ENCODE results near the gene ID4. TPM values are rescaled to one million over a fixed set of nuclear protein-coding genes. Genes with fewer than 3 reads are reported as not detected.

Gene ID4
- total and polyA plus RNA-seq, 2 donors (not counting 1 experiment from before 2014, with no cell fraction given), result not detected

DNA sequence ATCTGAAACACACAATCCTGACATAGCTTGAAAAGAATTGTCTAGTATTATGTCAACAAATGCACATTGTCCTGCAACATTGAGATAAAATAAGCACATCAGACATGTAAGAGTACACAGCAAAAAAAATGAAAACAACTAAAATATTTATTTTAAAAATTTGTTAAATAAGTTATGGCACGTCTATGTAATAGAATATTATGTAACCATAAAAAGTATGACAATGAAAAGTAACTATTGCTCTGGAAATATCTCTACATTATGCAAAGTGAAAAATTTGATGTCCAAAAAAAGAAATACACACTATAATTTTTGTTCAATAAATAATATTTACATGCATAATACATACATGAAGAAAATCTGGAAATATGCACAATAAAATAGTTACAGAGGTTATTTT lies 9.3 kb upstream of the ID4 start:
- H2AFZ ChIP-seq (ENCODE audit: insufficient read depth, low read depth, low read length, poor library complexity, severe bottlenecking), result no peak overlapping the region
- no CpG with 5 or more reads among the region's 1 CpG for WGBS (ENCODE audit: insufficient coverage)
- POLR2A ChIA-PET, result no interaction called here
- Mint-ChIP-seq H3K4me3 (no peak overlapping the region), H3K27me3 (peaks cover 5% of the 10 kb centered on the region), H3K9me3 (ENCODE audit: insufficient read depth) (peaks cover 7% of the 10 kb centered on the region), H3K27ac (no peak overlapping the region), H3K4me1 (no peaks in the 10 kb centered on the region)
- no peaks in the 10 kb centered on the region for H4K20me1 ChIP-seq (ENCODE audit: control insufficient read depth, insufficient read depth, low read length, poor library complexity, severe bottlenecking)
- CTCF ChIA-PET, result no interaction called here
- no peaks in the 10 kb centered on the region for H3K4me1 ChIP-seq (ENCODE audit: control insufficient read depth in 2 of 2, insufficient read depth in 2 of 2, low read length in 2 of 2)
- DNase-seq (no peak), ATAC-seq (ENCODE audit: low read depth) (no peak)
- no peak overlapping the region for H3K27ac ChIP-seq (ENCODE audit: low read length in 2 of 2)
- no peak overlapping the region for H3K9ac ChIP-seq (ENCODE audit: low read length)
- H3K27me3 ChIP-seq (replicated peaks in 1 of 4; ENCODE audit: control extremely low read depth in 1 of 4, control insufficient read depth in 3 of 4, insufficient read depth in 4 of 4, low read length in 3 of 4), result no peaks in the 10 kb centered on the region
- H3K4me2 ChIP-seq (replicated peaks; ENCODE audit: low read depth, low read length, poor library complexity, severe bottlenecking), result no peak overlapping the region
- no peak overlapping the region for H3K4me3 ChIP-seq (ENCODE audit: control extremely low read depth in 1 of 5, extremely low read depth in 1 of 5, insufficient read depth in 1 of 5, low read depth in 2 of 5, low read length in 4 of 5)
- TF ChIP-seq, protein P1, sequence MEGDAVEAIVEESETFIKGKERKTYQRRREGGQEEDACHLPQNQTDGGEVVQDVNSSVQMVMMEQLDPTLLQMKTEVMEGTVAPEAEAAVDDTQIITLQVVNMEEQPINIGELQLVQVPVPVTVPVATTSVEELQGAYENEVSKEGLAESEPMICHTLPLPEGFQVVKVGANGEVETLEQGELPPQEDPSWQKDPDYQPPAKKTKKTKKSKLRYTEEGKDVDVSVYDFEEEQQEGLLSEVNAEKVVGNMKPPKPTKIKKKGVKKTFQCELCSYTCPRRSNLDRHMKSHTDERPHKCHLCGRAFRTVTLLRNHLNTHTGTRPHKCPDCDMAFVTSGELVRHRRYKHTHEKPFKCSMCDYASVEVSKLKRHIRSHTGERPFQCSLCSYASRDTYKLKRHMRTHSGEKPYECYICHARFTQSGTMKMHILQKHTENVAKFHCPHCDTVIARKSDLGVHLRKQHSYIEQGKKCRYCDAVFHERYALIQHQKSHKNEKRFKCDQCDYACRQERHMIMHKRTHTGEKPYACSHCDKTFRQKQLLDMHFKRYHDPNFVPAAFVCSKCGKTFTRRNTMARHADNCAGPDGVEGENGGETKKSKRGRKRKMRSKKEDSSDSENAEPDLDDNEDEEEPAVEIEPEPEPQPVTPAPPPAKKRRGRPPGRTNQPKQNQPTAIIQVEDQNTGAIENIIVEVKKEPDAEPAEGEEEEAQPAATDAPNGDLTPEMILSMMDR (IDR thresholded peaks at IDR 0.05), result no peak
- no peak for TF ChIP-seq EZH2 (IDR thresholded peaks at IDR 0.05; ENCODE audit: borderline replicate concordance, insufficient read depth, low read depth, low read length, poor library complexity, severe bottlenecking)
- no peaks in the 10 kb centered on the region for H3K36me3 ChIP-seq (replicated peaks in 1 of 2; ENCODE audit: control extremely low read depth in 1 of 2, control insufficient read depth in 1 of 2, extremely low read depth in 1 of 2, insufficient read depth in 2 of 2, low read length in 1 of 2)
- intact Hi-C loops (cut with micrococcal nuclease), result no loop called here
- H3K9me3 ChIP-seq (ENCODE audit: control extremely low read depth in 1 of 3, control insufficient read depth in 2 of 3, insufficient read depth in 1 of 3, low read length in 2 of 3), result no peaks in the 10 kb centered on the region
- H3K79me2 ChIP-seq (ENCODE audit: control insufficient read depth, insufficient read depth, low read length), result no peaks in the 10 kb centered on the region

DNA sequence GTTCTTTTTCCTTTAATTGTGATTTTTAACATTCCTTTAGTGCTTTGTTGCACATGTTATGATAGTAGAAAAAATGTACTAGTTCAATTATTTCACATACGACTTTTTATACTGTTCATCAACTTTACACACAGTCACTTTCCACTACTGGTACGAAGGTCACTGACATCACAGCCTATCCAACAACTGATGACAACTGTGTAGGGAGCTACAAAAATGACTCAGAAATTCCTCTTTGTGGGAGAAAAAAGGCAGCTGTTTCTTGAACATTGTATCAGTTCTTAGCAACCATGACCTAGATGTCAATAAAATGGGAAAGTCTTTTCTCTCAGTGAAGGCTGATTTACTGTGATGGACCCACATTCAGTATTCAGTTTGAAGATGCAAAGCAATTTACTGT lies 7.0 kb upstream of the ID4 start:
- H3K4me2 ChIP-seq (replicated peaks; ENCODE audit: low read depth, low read length, poor library complexity, severe bottlenecking), result no peak overlapping the region
- no peaks in the 10 kb centered on the region for H3K79me2 ChIP-seq (ENCODE audit: control insufficient read depth, insufficient read depth, low read length)
- no peaks in the 10 kb centered on the region for H3K9me3 ChIP-seq (ENCODE audit: control extremely low read depth in 1 of 3, control insufficient read depth in 2 of 3, insufficient read depth in 1 of 3, low read length in 2 of 3)
- ChIA-PET POLR2A (no interaction called here), CTCF (no interaction called here)
- no peaks in the 10 kb centered on the region for H4K20me1 ChIP-seq (ENCODE audit: control insufficient read depth, insufficient read depth, low read length, poor library complexity, severe bottlenecking)
- peaks cover 7% of the 10 kb centered on the region for H3K9me3 Mint-ChIP-seq (ENCODE audit: insufficient read depth)
- no peak overlapping the region for H3K9ac ChIP-seq (ENCODE audit: low read length)
- H3K27me3 Mint-ChIP-seq, result peaks cover 11% of the 10 kb centered on the region
- TF ChIP-seq, protein P1 (IDR thresholded peaks at IDR 0.05), result no peak
- no peak for TF ChIP-seq EZH2 (IDR thresholded peaks at IDR 0.05; ENCODE audit: borderline replicate concordance, insufficient read depth, low read depth, low read length, poor library complexity, severe bottlenecking)
- H3K27ac ChIP-seq (ENCODE audit: low read length in 2 of 2), result no peak overlapping the region
- no peak overlapping the region for H3K4me3 ChIP-seq (ENCODE audit: control extremely low read depth in 1 of 5, extremely low read depth in 1 of 5, insufficient read depth in 1 of 5, low read depth in 2 of 5, low read length in 4 of 5)
- no peak overlapping the region for H3K4me3 Mint-ChIP-seq
- no peak overlapping the region for H3K27ac Mint-ChIP-seq
- no peaks in the 10 kb centered on the region for H3K36me3 ChIP-seq (replicated peaks in 1 of 2; ENCODE audit: control extremely low read depth in 1 of 2, control insufficient read depth in 1 of 2, extremely low read depth in 1 of 2, insufficient read depth in 2 of 2, low read length in 1 of 2)
- H3K4me1 ChIP-seq (ENCODE audit: control insufficient read depth in 2 of 2, insufficient read depth in 2 of 2, low read length in 2 of 2), result no peaks in the 10 kb centered on the region
- ATAC-seq (ENCODE audit: low read depth), result no peak
- no CpG with 5 or more reads among the region's 2 CpGs for WGBS (ENCODE audit: insufficient coverage)
- no peak overlapping the region for H2AFZ ChIP-seq (ENCODE audit: insufficient read depth, low read depth, low read length, poor library complexity, severe bottlenecking)
- H3K4me1 Mint-ChIP-seq, result no peaks in the 10 kb centered on the region
- DNase-seq, result no peak
- intact Hi-C loops (cut with micrococcal nuclease), result no loop called here
- peaks cover 0 to 5% (median 0%) of the 10 kb centered on the region in 4 experiments for H3K27me3 ChIP-seq (replicated peaks in 1 of 4; ENCODE audit: control extremely low read depth in 1 of 4, control insufficient read depth in 3 of 4, insufficient read depth in 4 of 4, low read length in 3 of 4)

All from B cell (primary cell).